ENCODE measurements around the gene ZBTB2.
"Not testable (repeated sequence)": the region's sequence is repeated elsewhere in the genome, so short reads cannot be mapped to it uniquely, and the experiment has no call there.

Gene ZBTB2

GRCh38 chr6:151339369-151339768 lies 52.0 kb downstream of the ZBTB2 start:
- no peak overlapping the region for H3K27ac ChIP-seq
- DNase-seq (ENCODE audit: low read depth, low spot score), result no peak

GRCh38 chr6:151338651-151339200 lies 52.6 kb downstream of the ZBTB2 start:
- H3K27ac ChIP-seq, result no peak overlapping the region

GRCh38 chr6:151335930-151336329 lies 55.4 kb downstream of the ZBTB2 start:
- DNase-seq (ENCODE audit: low read depth, low spot score), result no peak
- H3K27ac ChIP-seq, result no peak overlapping the region

More at GRCh38 chr6:151338651-151339200, 52.6 kb downstream of the ZBTB2 start:
- DNase-seq (ENCODE audit: low read depth, low spot score), result no peak

GRCh38 chr6:151330130-151330696 lies 61.1 kb downstream of the ZBTB2 start:
- DNase-seq (ENCODE audit: low read depth, low spot score), result no peak
- no peak overlapping the region for H3K27ac ChIP-seq

GRCh38 chr6:151327101-151327500 lies 64.3 kb downstream of the ZBTB2 start:
- no peak overlapping the region for H3K27ac ChIP-seq
- no peak for DNase-seq (ENCODE audit: low read depth, low spot score)

GRCh38 chr6:151326116-151326825 lies 65.1 kb downstream of the ZBTB2 start:
- no peak overlapping the region for H3K27ac ChIP-seq
- no peak for DNase-seq (ENCODE audit: low read depth, low spot score)

GRCh38 chr6:151325075-151326050 lies 66.0 kb downstream of the ZBTB2 start:
- DNase-seq (ENCODE audit: low read depth, low spot score), result no peak
- no peak overlapping the region for H3K27ac ChIP-seq

- H3K27ac ChIP-seq, result no peak overlapping the region
- no peak for DNase-seq (ENCODE audit: low read depth, low spot score)
Measured at GRCh38 chr6:151324488-151324825, 66.9 kb downstream of the ZBTB2 start.

GRCh38 chr6:151323791-151324487 lies 67.4 kb downstream of the ZBTB2 start:
- H3K27ac ChIP-seq, result no peak overlapping the region
- no peak for DNase-seq (ENCODE audit: low read depth, low spot score)

- no peak for DNase-seq (ENCODE audit: low read depth, low spot score)
- H3K27ac ChIP-seq, result no peak overlapping the region
Measured at GRCh38 chr6:151322570-151322969, 68.8 kb downstream of the ZBTB2 start.

GRCh38 chr6:151321438-151321837 lies 69.9 kb downstream of the ZBTB2 start:
- DNase-seq (ENCODE audit: low read depth, low spot score), result no peak
- H3K27ac ChIP-seq, result no peak overlapping the region

- H3K27ac ChIP-seq, result no peak overlapping the region
- DNase-seq (ENCODE audit: low read depth, low spot score), result no peak
Measured at GRCh38 chr6:151320140-151320539, 71.2 kb downstream of the ZBTB2 start.

- no peak for DNase-seq (ENCODE audit: low read depth, low spot score)
- H3K27ac ChIP-seq, result no peak overlapping the region
Measured at GRCh38 chr6:151317995-151318365, 73.4 kb downstream of the ZBTB2 start.

- no peak overlapping the region for H3K27ac ChIP-seq
- peak; percentile 57 for DNase-seq (ENCODE audit: low read depth, low spot score)
Measured at GRCh38 chr6:151317103-151317994, 74.0 kb downstream of the ZBTB2 start.

- not testable (repeated sequence) for H3K27ac ChIP-seq; DNase-seq (ENCODE audit: low read depth, low spot score)
Measured at GRCh38 chr6:151315661-151316060, 75.7 kb downstream of the ZBTB2 start.
